Esophagus squamous epithelium (tissue), 5 donors: Measurements from ENCODE around the gene CCM2. TPM values are rescaled to one million over a fixed set of nuclear protein-coding genes. Genes with fewer than 3 reads are reported as not detected.

Source experiments
- DNase-seq: peaks from one replicate; lab custom pipeline; 2025; lab: John Stamatoyannopoulos, UW
- H3K27ac ChIP-seq, 4 donors: fragments of 200-600 bp; sonication (generic); one replicate each; pipeline ENCODE4 v1.5.1; 2016 to 2019; ENCODE audit warnings: mild to moderate bottlenecking in 1 of 4
- H3K27me3 ChIP-seq, 4 donors: fragments of 200-600 bp; sonication (generic); 1 replicate in 3 of 4; 2 replicates in 1 of 4; pipeline versions ENCODE4 v1.5.1 to v1.6.0; 2017 to 2021; ENCODE audit warnings: antibody characterized with exemption in 1 of 4
- H3K36me3 ChIP-seq, 3 donors: fragments of 200-600 bp; sonication (generic); one replicate each; pipeline ENCODE4 v1.5.1; 2016 to 2019
- H3K4me1 ChIP-seq, 3 donors: fragments of 200-600 bp; sonication (generic); one replicate each; pipeline ENCODE4 v1.5.1; 2017 to 2019
- H3K4me3 ChIP-seq, 4 donors: fragments of 200-600 bp; sonication (generic); 1 replicate in 3 of 4; 2 replicates in 1 of 4; pipeline ENCODE4 v1.5.1; 2016 to 2019; ENCODE audit warnings: mild to moderate bottlenecking in 2 of 4, moderate library complexity in 1 of 4
- H3K9me3 ChIP-seq, 3 donors: fragments of 200-600 bp; sonication (generic); one replicate each; pipeline ENCODE4 v1.5.1; 2016 to 2019
- CTCF ChIP-seq, 6 experiments: fragments of 450-650 bp in 4 of 6; fragments of 200-600 bp in 2 of 6; sonication (generic) in 2 of 6; IDR thresholded peaks; one replicate each; pipeline ENCODE4 v1.5.1; 2016 to 2019; ENCODE audit warnings: antibody characterized with exemption in 6 of 6, mild to moderate bottlenecking in 4 of 6, moderate library complexity in 4 of 6
- POLR2A ChIP-seq, 4 donors: fragments of 450-650 bp; IDR thresholded peaks; one replicate each; pipeline ENCODE4 v1.6.1; 2017; ENCODE audit warnings: antibody characterized with exemption in 4 of 4, mild to moderate bottlenecking in 4 of 4, moderate library complexity in 3 of 4
- WGBS, 2 donors: methylation state at CpG; one replicate each; pipeline ENCODE4 v1.1.5; 2018; 5-methylcytosine and 5-hydroxymethylcytosine counted together
- intact Hi-C: fragments of 100-400 bp; cut with DNase I; formaldehyde crosslinking; loops from one replicate; pipeline ENCODE4 v1.15.0; 2022
- total RNA-seq, 4 donors: library from RNA; depleted of rRNA; stranded (reverse); fragments of >200 nt; gene quantifications; one replicate each; pipeline ENCODE4 v1.1.0, GENCODE V29; 2016
- donor health status: DM: yes; HTN: yes; CAD: no.

The CCM2 gene
- total RNA-seq, 4 donors from 2014 or later: 20.0 to 36.3 (median 24.9) TPM

GRCh38 chr7:45026013-45026412 is 26.0 kb downstream of the CCM2 start:
- no peak overlapping the region for H3K4me3 ChIP-seq
- H3K9me3 ChIP-seq: no peaks in the 10 kb centered on the region
- no peak for TF ChIP-seq POLR2A (IDR thresholded peaks at IDR 0.05)
- TF ChIP-seq CTCF (IDR thresholded peaks at IDR 0.05): no peak
- 79 to 86% methylated on average over 1 of the region's 1 CpG for WGBS, 2 donors
- peaks cover 5 to 62% (median 35%) of the 10 kb centered on the region in 3 donors for H3K4me1 ChIP-seq
- no peaks in the 10 kb centered on the region for H3K27me3 ChIP-seq
- no peak for DNase-seq
- H3K36me3 ChIP-seq: peaks cover 0 to 22% (median 0%) of the 10 kb centered on the region in 3 donors
- no peak overlapping the region for H3K27ac ChIP-seq
- intact Hi-C loops: no loop called here

GRCh38 chr7:45026984-45027773 is 27.2 kb downstream of the CCM2 start:
- H3K4me3 ChIP-seq: peak overlapping the region; percentile 5 to 57 (median 34)
- no peaks in the 10 kb centered on the region for H3K27me3 ChIP-seq
- intact Hi-C loops: no loop called here
- 43 to 52% methylated on average over 10 of the region's 10 CpGs for WGBS, 2 donors
- no peaks in the 10 kb centered on the region for H3K9me3 ChIP-seq
- TF ChIP-seq CTCF (IDR thresholded peaks at IDR 0.05) (no peak), POLR2A (IDR thresholded peaks at IDR 0.05) (peak in 1 of 4 donors; percentile 36)
- DNase-seq: no peak
- peaks cover 0 to 57% (median 35%) of the 10 kb centered on the region in 3 donors for H3K4me1 ChIP-seq
- H3K36me3 ChIP-seq: peaks cover 0 to 22% (median 0%) of the 10 kb centered on the region in 3 donors
- peak overlapping the region; percentile 39 to 80 (median 64) for H3K27ac ChIP-seq

GRCh38 chr7:45027774-45028114 is 27.7 kb downstream of the CCM2 start:
- Histone ChIP-seq H3K4me1 (peaks cover 0 to 63% (median 37%) of the 10 kb centered on the region in 3 donors), H3K27me3 (no peaks in the 10 kb centered on the region), H3K27ac (peak overlapping the region; percentile 39 to 73 (median 52)), H3K9me3 (no peaks in the 10 kb centered on the region), H3K36me3 (peaks cover 0 to 22% (median 0%) of the 10 kb centered on the region in 3 donors), H3K4me3 (peak overlapping the region; percentile 5 to 57 (median 34))
- TF ChIP-seq CTCF (IDR thresholded peaks at IDR 0.05) (no peak), POLR2A (IDR thresholded peaks at IDR 0.05) (no peak)
- WGBS, 2 donors: 44 to 61% methylated on average over 1 to 3 of the region's 4 CpGs
- DNase-seq: no peak
- intact Hi-C loops: no loop called here

GRCh38 chr7:45028138-45028919 is 28.3 kb downstream of the CCM2 start:
- TF ChIP-seq POLR2A (IDR thresholded peaks at IDR 0.05) (no peak), CTCF (IDR thresholded peaks at IDR 0.05) (no peak)
- H3K4me1 ChIP-seq: peaks cover 3 to 69% (median 42%) of the 10 kb centered on the region in 3 donors
- H3K27ac ChIP-seq: peak overlapping the region in 3 of 4 donors; percentile 39 to 73 (median 46)
- DNase-seq: no peak
- peaks cover 0 to 22% (median 0%) of the 10 kb centered on the region in 3 donors for H3K36me3 ChIP-seq
- intact Hi-C loops: no loop called here
- H3K9me3 ChIP-seq: no peaks in the 10 kb centered on the region
- no peaks in the 10 kb centered on the region for H3K27me3 ChIP-seq
- H3K4me3 ChIP-seq: peak overlapping the region; percentile 5 to 57 (median 34)
- WGBS, 2 donors: 76 to 77% methylated on average over 14 to 17 of the region's 17 CpGs
